ENCODE data around the gene ABR.
A peak's percentile ranks its signal among the peaks of the same experiment; 100 is the strongest.

Gene ABR

DNA sequence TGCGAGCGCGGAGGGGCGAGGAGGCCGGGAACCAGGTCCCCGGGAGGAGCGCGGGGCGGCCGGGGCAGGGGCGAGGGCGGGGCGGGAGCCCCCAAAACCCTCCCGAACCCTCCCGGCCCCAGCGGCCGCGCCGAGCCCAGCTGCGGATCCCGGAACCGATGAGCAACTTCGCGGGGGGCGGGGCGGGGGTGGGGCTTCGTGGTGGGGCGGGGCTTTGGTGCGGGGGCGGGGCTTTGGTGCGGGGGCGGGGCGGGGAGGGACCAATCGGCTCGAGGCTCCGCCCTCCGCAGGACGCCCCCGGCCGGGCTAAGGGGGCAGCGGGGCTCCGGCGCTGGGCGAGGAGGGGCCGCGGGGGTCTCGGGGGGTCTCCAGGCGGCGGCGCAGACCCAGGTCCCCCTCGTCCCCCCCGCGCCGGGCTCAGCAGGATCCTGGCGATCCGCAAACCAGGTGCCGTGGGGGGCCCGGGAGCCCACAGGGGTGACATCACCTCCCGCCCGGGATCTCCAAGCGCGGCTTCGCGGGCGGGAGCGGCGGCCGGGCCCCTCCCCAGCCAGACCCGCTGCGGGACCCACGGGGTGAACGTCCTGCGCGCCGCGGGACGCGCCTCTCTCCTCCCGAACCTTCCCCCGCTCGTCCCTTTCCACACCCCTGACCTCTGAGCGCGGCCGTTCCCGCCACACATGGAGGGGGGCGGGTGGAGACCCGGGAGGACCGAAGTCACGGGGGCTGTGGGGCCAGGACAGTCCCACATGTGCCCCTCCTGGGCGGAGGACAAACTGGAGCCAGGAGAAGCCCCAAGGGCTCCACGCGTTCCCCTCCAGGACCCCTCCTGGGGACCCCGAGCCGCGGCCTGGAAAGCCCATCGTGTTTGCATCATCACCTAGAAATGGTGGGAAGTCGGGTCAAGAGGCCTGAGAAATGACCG, at the start of gene ABR:
ABR (minus strand) TSS at position 164 of the 925 bp plus-strand sequence. CDS start 254 bp downstream, outside the sequence.
- peak within 1 kb of the TSS; percentile 28; the same call in 1 of the 2 replicates for H3K27ac ChIP-seq
- TF ChIP-seq CTCF (conservative IDR thresholded peaks at IDR 0.05) (no peak), ZFX (IDR thresholded peaks at IDR 0.05) (no peak)

GRCh38 chr17:1229349-1229899, 49.6 kb upstream of the ABR start:
- H3K27ac ChIP-seq, result peak overlapping the region; percentile 43

GRCh38 chr17:1228781-1229348, 49.1 kb upstream of the ABR start:
- H3K27ac ChIP-seq, result peak overlapping the region; percentile 43
- TF ChIP-seq CTCF (conservative IDR thresholded peaks at IDR 0.05) (no peak), ZFX (IDR thresholded peaks at IDR 0.05) (no peak)

More at GRCh38 chr17:1229349-1229899, 49.6 kb upstream of the ABR start:
- TF ChIP-seq CTCF (conservative IDR thresholded peaks at IDR 0.05), result no peak
- TF ChIP-seq ZFX (IDR thresholded peaks at IDR 0.05), result no peak

DNA sequence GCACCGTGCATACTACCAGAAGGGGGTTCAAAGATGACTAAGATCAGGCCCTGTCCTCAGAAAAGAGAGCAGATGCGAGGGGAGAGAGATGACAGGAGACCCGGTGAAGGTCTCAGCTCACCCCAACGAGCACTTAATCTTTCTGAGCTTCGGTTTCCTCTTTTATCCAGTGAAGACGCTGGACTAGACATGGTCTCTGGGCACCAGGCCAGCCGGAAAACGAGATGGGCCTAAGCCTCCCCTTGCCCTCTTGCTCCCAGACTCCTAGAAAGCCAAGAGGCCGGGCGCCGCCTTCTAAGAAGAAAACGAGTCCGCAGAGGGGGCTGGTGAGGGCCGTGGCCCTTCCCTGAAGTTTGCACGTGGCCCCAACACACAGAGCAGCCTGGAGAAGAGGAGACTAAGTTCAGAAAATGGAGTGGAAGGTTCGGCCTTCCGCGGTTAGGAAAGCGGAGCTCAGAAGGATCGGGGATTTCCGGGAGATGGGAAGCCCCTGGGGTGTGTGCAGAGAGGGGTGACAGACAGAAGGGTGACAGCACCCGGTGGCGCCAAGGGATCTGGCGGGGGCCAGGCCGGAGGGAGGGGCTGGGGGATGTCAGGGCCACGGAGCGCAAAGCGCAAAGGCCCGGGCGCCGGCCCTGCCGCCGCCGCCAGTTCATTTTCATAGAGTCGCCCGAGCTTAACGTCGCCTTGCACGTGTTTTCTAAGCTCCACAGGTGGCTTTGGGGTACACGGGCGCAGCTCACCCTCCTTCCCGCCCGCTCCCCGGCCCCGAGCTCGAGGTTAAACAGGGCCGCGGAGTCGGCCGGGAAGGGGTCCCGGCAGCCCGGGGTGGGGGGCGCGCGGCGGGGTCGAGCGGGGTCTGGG, 48.4 kb upstream of the ABR start:
- H3K27ac ChIP-seq, result peak overlapping the region; percentile 4; the same call in 1 of the 2 replicates
- TF ChIP-seq ZFX (IDR thresholded peaks at IDR 0.05) (no peak), CTCF (conservative IDR thresholded peaks at IDR 0.05) (no peak)

DNA sequence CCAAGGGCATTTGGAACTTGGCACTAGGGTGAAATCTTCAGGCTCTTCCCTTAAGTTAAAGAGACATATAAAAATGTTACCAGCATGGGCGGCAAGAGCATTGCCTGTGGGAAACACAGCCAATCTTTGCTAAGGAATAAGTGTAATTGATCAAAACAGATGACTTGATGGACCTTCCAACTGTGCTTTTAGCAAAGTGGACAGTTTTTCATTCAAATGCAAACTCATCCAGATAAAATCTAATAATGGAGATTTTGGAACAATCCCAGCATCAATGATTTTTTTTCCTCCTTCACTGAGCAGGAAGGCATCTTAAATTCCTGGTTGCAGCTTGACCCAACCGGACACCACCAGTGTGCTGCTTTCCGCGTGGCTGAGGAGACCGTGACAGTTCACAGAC, 47.6 kb upstream of the ABR start:
- H3K27ac ChIP-seq, result peak overlapping the region; percentile 4; the same call in 1 of the 2 replicates
- TF ChIP-seq CTCF (conservative IDR thresholded peaks at IDR 0.05) (no peak), ZFX (IDR thresholded peaks at IDR 0.05) (no peak)

GRCh38 chr17:1226308-1226707, 46.5 kb upstream of the ABR start:
- H3K27ac ChIP-seq, result no peak overlapping the region
- TF ChIP-seq CTCF (conservative IDR thresholded peaks at IDR 0.05) (no peak), ZFX (IDR thresholded peaks at IDR 0.05) (no peak)

Measured in C4-2B (cell line).